Measurements from ENCODE around the gene TLE6. TPM values are rescaled to one million over a fixed set of nuclear protein-coding genes. Genes with fewer than 3 reads are reported as not detected.

The TLE6 gene
- total RNA-seq, 1 donor from 2014 or later = 0.11 TPM

DNA sequence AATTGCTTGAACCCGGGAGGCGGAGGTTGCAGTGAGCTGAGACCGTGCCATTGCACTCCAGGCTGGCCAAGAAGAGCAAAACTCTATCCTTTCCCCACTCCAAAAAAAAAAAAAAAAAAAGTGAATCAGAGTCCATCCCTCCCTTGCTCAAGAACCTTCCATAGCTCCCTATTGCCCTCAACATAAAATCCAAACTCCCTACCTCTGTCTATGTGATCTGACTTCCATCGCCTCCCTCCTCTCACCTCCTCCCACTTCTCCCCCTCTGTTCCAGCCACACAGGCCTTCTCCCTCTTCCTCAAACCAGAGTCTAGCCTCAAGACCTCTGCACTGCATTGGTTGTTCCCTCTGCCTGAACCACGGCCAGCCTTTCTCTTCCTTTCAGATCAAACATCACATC, 61.8 kb downstream of the TLE6 start:
- H3K4me1 Mint-ChIP-seq (ENCODE audit: low read depth, unreplicated experiment) = peaks cover 12% of the 10 kb centered on the region
- H3K27ac Mint-ChIP-seq (ENCODE audit: unreplicated experiment) = no peak overlapping the region
- H2AFZ ChIP-seq (ENCODE audit: low read depth, low read length) = no peak overlapping the region

DNA sequence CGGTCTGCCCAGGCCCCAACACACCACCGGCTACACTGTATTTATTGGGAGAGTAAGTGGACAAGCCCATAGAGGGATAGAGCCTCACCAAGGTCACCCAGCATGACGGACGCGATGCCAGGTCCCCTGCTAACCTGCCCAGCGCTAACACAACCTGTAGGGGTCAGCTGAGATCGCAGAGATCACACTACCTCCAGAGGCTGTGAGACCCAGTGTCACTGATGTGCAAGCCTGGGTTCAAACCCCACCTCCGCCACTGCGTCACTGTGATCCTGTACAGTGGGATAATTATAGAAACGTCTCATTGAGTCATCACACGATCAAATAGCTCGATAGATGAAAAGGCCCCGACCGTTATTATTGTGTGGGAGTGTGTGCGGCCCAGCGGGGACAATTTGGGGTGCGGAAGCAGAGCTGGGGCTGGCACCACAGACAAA, 62.3 kb downstream of the TLE6 start:
- Mint-ChIP-seq H3K36me3 (ENCODE audit: low read depth, unreplicated experiment) (no peaks in the 10 kb centered on the region), H3K4me3 (ENCODE audit: unreplicated experiment) (no peak overlapping the region), H3K27me3 (ENCODE audit: low read depth, unreplicated experiment) (peaks cover 51% of the 10 kb centered on the region), H3K4me1 (ENCODE audit: low read depth, unreplicated experiment) (peaks cover 7% of the 10 kb centered on the region), H3K27ac (ENCODE audit: unreplicated experiment) (no peak overlapping the region), H3K9me3 (ENCODE audit: unreplicated experiment) (no peaks in the 10 kb centered on the region)
- Histone ChIP-seq H2AFZ (ENCODE audit: low read depth, low read length) (no peak overlapping the region), H3K36me3 (ENCODE audit: insufficient read depth, low read length) (no peaks in the 10 kb centered on the region), H3K4me1 (ENCODE audit: insufficient read depth, low read length) (peaks cover 16% of the 10 kb centered on the region), H3K27ac (ENCODE audit: low read depth, low read length) (no peak overlapping the region), H3K9me3 (ENCODE audit: insufficient read depth, low read depth, low read length) (no peaks in the 10 kb centered on the region), H3K4me2 (ENCODE audit: low read length) (peak overlapping the region; percentile 34), H3K9ac (ENCODE audit: low read length) (no peak overlapping the region), H3K79me2 (ENCODE audit: insufficient read depth, low read length) (no peaks in the 10 kb centered on the region), H3K4me3 (ENCODE audit: insufficient read depth, low read depth, low read length) (no peak overlapping the region), H3K27me3 (ENCODE audit: insufficient read depth, low read length) (no peaks in the 10 kb centered on the region), H4K20me1 (ENCODE audit: insufficient read depth, low read length) (no peaks in the 10 kb centered on the region)
- TF ChIP-seq CTCF (IDR thresholded peaks at IDR 0.05; ENCODE audit: insufficient read depth, low read depth, low read length) (no peak), EZH2 (IDR thresholded peaks at IDR 0.05; ENCODE audit: insufficient read depth, low read length) (no peak)
- no peak for FAIRE-seq
- DNase-seq (ENCODE audit: low read depth) = no peak

More for the DNA sequence above, 61.8 kb downstream of the TLE6 start:
- H3K36me3 ChIP-seq (ENCODE audit: insufficient read depth, low read length) = no peaks in the 10 kb centered on the region
- TF ChIP-seq EZH2 (IDR thresholded peaks at IDR 0.05; ENCODE audit: insufficient read depth, low read length) (no peak), CTCF (IDR thresholded peaks at IDR 0.05; ENCODE audit: insufficient read depth, low read depth, low read length) (no peak)
- no peaks in the 10 kb centered on the region for H3K79me2 ChIP-seq (ENCODE audit: insufficient read depth, low read length)
- H3K27me3 Mint-ChIP-seq (ENCODE audit: low read depth, unreplicated experiment) = peaks cover 51% of the 10 kb centered on the region
- no peak overlapping the region for H3K4me3 ChIP-seq (ENCODE audit: insufficient read depth, low read depth, low read length)
- H3K9me3 ChIP-seq (ENCODE audit: insufficient read depth, low read depth, low read length) = no peaks in the 10 kb centered on the region
- no peaks in the 10 kb centered on the region for H3K27me3 ChIP-seq (ENCODE audit: insufficient read depth, low read length)
- FAIRE-seq = no peak
- H3K36me3 Mint-ChIP-seq (ENCODE audit: low read depth, unreplicated experiment) = no peaks in the 10 kb centered on the region
- no peak overlapping the region for H3K4me2 ChIP-seq (ENCODE audit: low read length)
- H3K9ac ChIP-seq (ENCODE audit: low read length) = no peak overlapping the region
- H4K20me1 ChIP-seq (ENCODE audit: insufficient read depth, low read length) = no peaks in the 10 kb centered on the region
- no peak overlapping the region for H3K4me3 Mint-ChIP-seq (ENCODE audit: unreplicated experiment)
- no peak for DNase-seq (ENCODE audit: low read depth)
- H3K27ac ChIP-seq (ENCODE audit: low read depth, low read length) = no peak overlapping the region
- H3K4me1 ChIP-seq (ENCODE audit: insufficient read depth, low read length) = peaks cover 21% of the 10 kb centered on the region
- H3K9me3 Mint-ChIP-seq (ENCODE audit: unreplicated experiment) = no peaks in the 10 kb centered on the region

DNA sequence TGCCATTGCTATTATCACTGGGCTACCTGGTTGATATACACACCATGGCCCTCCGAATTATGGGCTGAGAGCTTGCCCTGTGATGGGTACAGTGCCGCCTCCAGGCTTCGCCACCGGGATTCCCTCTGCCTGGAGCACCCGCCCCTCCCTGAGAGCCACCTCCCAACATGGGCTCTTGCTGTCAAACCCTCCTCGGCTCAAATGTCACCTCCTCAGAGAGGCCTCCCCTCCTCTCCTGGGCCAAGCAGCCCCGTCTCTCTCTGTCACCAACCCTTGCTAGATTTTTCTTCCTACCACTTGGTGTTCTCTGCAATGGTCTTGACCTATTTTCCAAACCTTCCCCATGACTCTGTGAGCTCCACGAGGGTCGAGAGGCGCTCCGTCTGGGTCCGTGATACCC, 64.0 kb downstream of the TLE6 start:
- H3K9ac ChIP-seq (ENCODE audit: low read length) = no peak overlapping the region
- H2AFZ ChIP-seq (ENCODE audit: low read depth, low read length) = no peak overlapping the region
- no peaks in the 10 kb centered on the region for H3K79me2 ChIP-seq (ENCODE audit: insufficient read depth, low read length)
- H3K9me3 Mint-ChIP-seq (ENCODE audit: unreplicated experiment) = no peaks in the 10 kb centered on the region
- no peaks in the 10 kb centered on the region for H4K20me1 ChIP-seq (ENCODE audit: insufficient read depth, low read length)
- no peak overlapping the region for H3K27ac ChIP-seq (ENCODE audit: low read depth, low read length)
- H3K27me3 Mint-ChIP-seq (ENCODE audit: low read depth, unreplicated experiment) = peaks cover 60% of the 10 kb centered on the region
- peaks cover 1% of the 10 kb centered on the region for H3K4me1 Mint-ChIP-seq (ENCODE audit: low read depth, unreplicated experiment)
- no peak overlapping the region for H3K4me3 ChIP-seq (ENCODE audit: insufficient read depth, low read depth, low read length)
- H3K36me3 ChIP-seq (ENCODE audit: insufficient read depth, low read length) = no peaks in the 10 kb centered on the region
- DNase-seq (ENCODE audit: low read depth) (no peak), FAIRE-seq (no peak)
- no peaks in the 10 kb centered on the region for H3K36me3 Mint-ChIP-seq (ENCODE audit: low read depth, unreplicated experiment)
- H3K9me3 ChIP-seq (ENCODE audit: insufficient read depth, low read depth, low read length) = no peaks in the 10 kb centered on the region
- H3K27me3 ChIP-seq (ENCODE audit: insufficient read depth, low read length) = peaks cover 4% of the 10 kb centered on the region
- H3K4me2 ChIP-seq (ENCODE audit: low read length) = no peak overlapping the region
- peaks cover 6% of the 10 kb centered on the region for H3K4me1 ChIP-seq (ENCODE audit: insufficient read depth, low read length)
- H3K27ac Mint-ChIP-seq (ENCODE audit: unreplicated experiment) = no peak overlapping the region
- H3K4me3 Mint-ChIP-seq (ENCODE audit: unreplicated experiment) = no peak overlapping the region
- TF ChIP-seq CTCF (IDR thresholded peaks at IDR 0.05; ENCODE audit: insufficient read depth, low read depth, low read length) = no peak

All from astrocyte (in vitro differentiated cells and primary cell).